Progenitor cell of endocrine pancreas (in vitro differentiated cells): ENCODE results near the gene ZNF580. TPM values are rescaled to one million over a fixed set of nuclear protein-coding genes. Genes with fewer than 3 reads are reported as not detected.

Source experiments
- DNase-seq: peaks from one replicate; pipeline ENCODE4 v3.0.0; 2021; ENCODE audit warnings: low spot score; ENCODE audit not compliant: unreplicated experiment
- H3K27ac Mint-ChIP-seq: 2 replicates; pipeline ENCODE4 v1.8.0; 2021; ENCODE audit warnings: mild to moderate bottlenecking, moderate library complexity, mixed read lengths
- H3K27me3 Mint-ChIP-seq: 2 replicates; pipeline ENCODE4 v1.8.0; 2021; ENCODE audit warnings: mixed read lengths
- H3K36me3 Mint-ChIP-seq: 2 replicates; pipeline ENCODE4 v1.8.0; 2022; ENCODE audit warnings: mixed read lengths; ENCODE audit not compliant: insufficient read depth
- H3K4me1 Mint-ChIP-seq: 2 replicates; pipeline ENCODE4 v1.8.0; 2021; ENCODE audit warnings: low read depth, mixed read lengths
- H3K4me3 Mint-ChIP-seq: 2 replicates; pipeline ENCODE4 v1.8.0; 2021; ENCODE audit warnings: low read depth, mild to moderate bottlenecking, moderate library complexity, mixed read lengths
- H3K9me3 Mint-ChIP-seq: 2 replicates; pipeline ENCODE4 v1.8.0; 2021; ENCODE audit warnings: low read depth, mixed read lengths
- CTCF ChIP-seq: fragments of 200-600 bp; sonication (generic); IDR thresholded peaks from one replicate; pipeline ENCODE4 v1.5.0; 2021; ENCODE audit warnings: antibody characterized with exemption, mild to moderate bottlenecking; ENCODE audit not compliant: unreplicated experiment
- total RNA-seq: library from RNA; stranded (reverse); gene quantifications from 2 replicates; pipeline ENCODE4 v1.2.1, GENCODE V29; 2021

The ZNF580 gene
- total RNA-seq, 1 donor from 2014 or later: 45.9 TPM

GRCh38 chr19:55654323-55654867 lies 13.6 kb downstream of the ZNF580 start:
- peak overlapping the region; percentile 98 for H3K27ac Mint-ChIP-seq
- peak overlapping the region; percentile 90 for H3K4me3 Mint-ChIP-seq
- TF ChIP-seq CTCF: no peak
- peaks cover 9% of the 10 kb centered on the region for H3K36me3 Mint-ChIP-seq
- H3K9me3 Mint-ChIP-seq: no peaks in the 10 kb centered on the region
- H3K4me1 Mint-ChIP-seq: peaks cover 26% of the 10 kb centered on the region
- DNase-seq: peak; percentile 99
- H3K27me3 Mint-ChIP-seq: no peaks in the 10 kb centered on the region

GRCh38 chr19:55654868-55655647 lies 14.3 kb downstream of the ZNF580 start, which contains the start of gene U2AF2:
U2AF2 (plus strand) TSS chr19:55655035; CDS start chr19:55655105, 70 bp downstream.
- H3K9me3 Mint-ChIP-seq: no peaks in the 10 kb centered on the region
- H3K4me3 Mint-ChIP-seq: peak within 1 kb of the TSS; percentile 90
- DNase-seq: peak; percentile 97
- TF ChIP-seq CTCF: no peak
- no peaks in the 10 kb centered on the region for H3K27me3 Mint-ChIP-seq
- H3K4me1 Mint-ChIP-seq: peaks cover 24% of the 10 kb centered on the region
- peak within 1 kb of the TSS; percentile 98 for H3K27ac Mint-ChIP-seq
- peaks cover 9% of the 10 kb centered on the region for H3K36me3 Mint-ChIP-seq

- H3K4me1 Mint-ChIP-seq: peaks cover 24% of the 10 kb centered on the region
- no peaks in the 10 kb centered on the region for H3K9me3 Mint-ChIP-seq
- H3K27me3 Mint-ChIP-seq: no peaks in the 10 kb centered on the region
- DNase-seq: no peak
- TF ChIP-seq CTCF: no peak
- H3K27ac Mint-ChIP-seq: peak overlapping the region; percentile 97
- H3K36me3 Mint-ChIP-seq: peaks cover 7% of the 10 kb centered on the region
- H3K4me3 Mint-ChIP-seq: peak overlapping the region; percentile 90
These were observed 14.8 kb downstream of the ZNF580 start for GRCh38 chr19:55655648-55656040.

GRCh38 chr19:55656552-55656951 lies 15.8 kb downstream of the ZNF580 start:
- no peak for TF ChIP-seq CTCF
- DNase-seq: no peak
- H3K36me3 Mint-ChIP-seq: peaks cover 6% of the 10 kb centered on the region
- peak overlapping the region; percentile 90 for H3K4me3 Mint-ChIP-seq
- peaks cover 24% of the 10 kb centered on the region for H3K4me1 Mint-ChIP-seq
- H3K27me3 Mint-ChIP-seq: no peaks in the 10 kb centered on the region
- peak overlapping the region; percentile 97 for H3K27ac Mint-ChIP-seq
- H3K9me3 Mint-ChIP-seq: no peaks in the 10 kb centered on the region

GRCh38 chr19:55656988-55657747 lies 16.4 kb downstream of the ZNF580 start:
- H3K9me3 Mint-ChIP-seq: no peaks in the 10 kb centered on the region
- H3K4me1 Mint-ChIP-seq: peaks cover 24% of the 10 kb centered on the region
- H3K27me3 Mint-ChIP-seq: no peaks in the 10 kb centered on the region
- no peak for TF ChIP-seq CTCF
- peak overlapping the region; percentile 66 for H3K27ac Mint-ChIP-seq
- DNase-seq: no peak
- H3K4me3 Mint-ChIP-seq: peak overlapping the region; percentile 90
- peaks cover 8% of the 10 kb centered on the region for H3K36me3 Mint-ChIP-seq
